Type B pancreatic cell (in vitro differentiated cells): Measurements from ENCODE around the gene PNPLA6. TPM values are rescaled to one million over a fixed set of nuclear protein-coding genes. Genes with fewer than 3 reads are reported as not detected.

Experiments
- DNase-seq: peaks from one replicate; pipeline ENCODE4 v3.0.0; 2021; ENCODE audit warnings: mixed read lengths; ENCODE audit not compliant: unreplicated experiment; ENCODE audit errors: extremely low spot score
- H3K27ac Mint-ChIP-seq: 2 replicates; pipeline ENCODE4 v1.8.0; 2021; ENCODE audit warnings: mild to moderate bottlenecking, mixed read lengths
- H3K27me3 Mint-ChIP-seq: 2 replicates; pipeline ENCODE4 v1.8.0; 2021; ENCODE audit warnings: mixed read lengths
- H3K36me3 Mint-ChIP-seq: 2 replicates; pipeline ENCODE4 v1.8.0; 2021; ENCODE audit warnings: mixed read lengths
- H3K4me1 Mint-ChIP-seq: one replicate; pipeline ENCODE4 v1.8.0; 2021; ENCODE audit warnings: mixed read lengths; ENCODE audit not compliant: unreplicated experiment
- H3K4me3 Mint-ChIP-seq: 2 replicates; pipeline ENCODE4 v1.8.0; 2021; ENCODE audit warnings: mild to moderate bottlenecking, mixed read lengths
- H3K9me3 Mint-ChIP-seq: 2 replicates; pipeline ENCODE4 v1.8.0; 2021; ENCODE audit warnings: mixed read lengths
- CTCF ChIP-seq: fragments of 200-600 bp; sonication (generic); conservative IDR thresholded peaks from 2 replicates; pipeline ENCODE4 v1.5.0; 2021; ENCODE audit warnings: antibody characterized with exemption, mild to moderate bottlenecking
- total RNA-seq: library from RNA; stranded (reverse); gene quantifications from 2 replicates; pipeline ENCODE4 v1.2.1, GENCODE V29; 2021; ENCODE audit warnings: low replicate concordance

Gene PNPLA6
- total RNA-seq, 1 donor from 2014 or later = 84.3 TPM

GRCh38 chr19:7556696-7557315 lies 21.3 kb downstream of the PNPLA6 start:
- no peak for TF ChIP-seq CTCF
- H3K4me1 Mint-ChIP-seq = no peaks in the 10 kb centered on the region
- no peak overlapping the region for H3K4me3 Mint-ChIP-seq
- no peaks in the 10 kb centered on the region for H3K27me3 Mint-ChIP-seq
- H3K36me3 Mint-ChIP-seq = peaks cover 13% of the 10 kb centered on the region
- DNase-seq = no peak
- H3K27ac Mint-ChIP-seq = no peak overlapping the region
- H3K9me3 Mint-ChIP-seq = no peaks in the 10 kb centered on the region

GRCh38 chr19:7558667-7559066 lies 23.1 kb downstream of the PNPLA6 start:
- no peak for TF ChIP-seq CTCF
- H3K4me1 Mint-ChIP-seq = no peaks in the 10 kb centered on the region
- no peaks in the 10 kb centered on the region for H3K27me3 Mint-ChIP-seq
- no peak overlapping the region for H3K27ac Mint-ChIP-seq
- no peak for DNase-seq
- no peaks in the 10 kb centered on the region for H3K9me3 Mint-ChIP-seq
- H3K4me3 Mint-ChIP-seq = no peak overlapping the region
- peaks cover 13% of the 10 kb centered on the region for H3K36me3 Mint-ChIP-seq

- H3K27ac Mint-ChIP-seq = no peak overlapping the region
- H3K9me3 Mint-ChIP-seq = no peaks in the 10 kb centered on the region
- H3K4me3 Mint-ChIP-seq = no peak overlapping the region
- H3K36me3 Mint-ChIP-seq = peaks cover 13% of the 10 kb centered on the region
- no peaks in the 10 kb centered on the region for H3K4me1 Mint-ChIP-seq
- no peak for TF ChIP-seq CTCF
- DNase-seq = no peak
- no peaks in the 10 kb centered on the region for H3K27me3 Mint-ChIP-seq
Observed at GRCh38 chr19:7559102-7559501, 23.6 kb downstream of the PNPLA6 start.

GRCh38 chr19:7560255-7560654 lies 24.7 kb downstream of the PNPLA6 start:
- no peak for DNase-seq
- no peak for TF ChIP-seq CTCF
- no peaks in the 10 kb centered on the region for H3K9me3 Mint-ChIP-seq
- H3K4me3 Mint-ChIP-seq = no peak overlapping the region
- no peak overlapping the region for H3K27ac Mint-ChIP-seq
- no peaks in the 10 kb centered on the region for H3K4me1 Mint-ChIP-seq
- no peaks in the 10 kb centered on the region for H3K27me3 Mint-ChIP-seq
- H3K36me3 Mint-ChIP-seq = peaks cover 13% of the 10 kb centered on the region

- H3K27me3 Mint-ChIP-seq = no peaks in the 10 kb centered on the region
- DNase-seq = no peak
- peaks cover 13% of the 10 kb centered on the region for H3K36me3 Mint-ChIP-seq
- TF ChIP-seq CTCF = no peak
- H3K27ac Mint-ChIP-seq = no peak overlapping the region
- H3K4me3 Mint-ChIP-seq = no peak overlapping the region
- no peaks in the 10 kb centered on the region for H3K9me3 Mint-ChIP-seq
- no peaks in the 10 kb centered on the region for H3K4me1 Mint-ChIP-seq
Observed at GRCh38 chr19:7561325-7561724, 25.8 kb downstream of the PNPLA6 start.
